ENCODE measurements around the gene PLS1. TPM values are rescaled to one million over a fixed set of nuclear protein-coding genes. Genes with fewer than 3 reads are reported as not detected.

Gene PLS1
- total RNA-seq, 1 experiment from 2014 or later, result 20.1 TPM

- Histone ChIP-seq H3K9me3 (ENCODE audit: low read length) (no peaks in the 10 kb centered on the region), H3K4me2 (ENCODE audit: low read length) (peak overlapping the region; percentile 94), H2AFZ (ENCODE audit: low read length) (peak overlapping the region; percentile 96), H3K27me3 (ENCODE audit: low read length) (no peaks in the 10 kb centered on the region), H3K4me1 (ENCODE audit: insufficient read depth, low read length) (peaks cover 23% of the 10 kb centered on the region), H3F3A (ENCODE audit: low read length, unreplicated experiment) (no peaks in the 10 kb centered on the region), H3K27ac (ENCODE audit: low read length) (peak overlapping the region; percentile 91), H3K9ac (ENCODE audit: low read length) (peak overlapping the region; percentile 81), H3K9me2 (replicated peaks; ENCODE audit: low read length) (no peaks in the 10 kb centered on the region), H4K20me1 (ENCODE audit: low read length) (no peaks in the 10 kb centered on the region), H3K36me3 (ENCODE audit: low read depth, low read length) (no peaks in the 10 kb centered on the region), H3K79me2 (ENCODE audit: low read length) (peaks cover 28% of the 10 kb centered on the region), H3K4me3 (ENCODE audit: low read length) (peak overlapping the region; percentile 82)
- ChIA-PET CTCF (no interaction called here), POLR2A (ENCODE audit: unreplicated experiment) (no interaction called here)
- DNase-seq, result peak; percentile 86
- TSS peak; percentile 94 for BruUV-seq (replicated peaks)
- ATAC-seq, result peak; percentile 33
- TF ChIP-seq EZH2phosphoT487 (IDR thresholded peaks at IDR 0.05; ENCODE audit: borderline replicate concordance, low read length), result no peak
- intact Hi-C loops (cut with micrococcal nuclease), result loop anchor here (1.0 to 10.0 kb wide), 3 partner anchors 53 to 129 kb away; partner anchors contain the start of gene TRPC1
Observed at GRCh38 chr3:142595581-142595950, 627 bp upstream of the PLS1 start.

- H3K4me2 ChIP-seq (ENCODE audit: low read length), result peak overlapping the region; percentile 94
- H3K36me3 ChIP-seq (ENCODE audit: low read depth, low read length), result no peaks in the 10 kb centered on the region
- TSS peak; percentile 72 for BruUV-seq (replicated peaks)
- H3K4me1 ChIP-seq (ENCODE audit: insufficient read depth, low read length), result peaks cover 23% of the 10 kb centered on the region
- no peaks in the 10 kb centered on the region for H3K27me3 ChIP-seq (ENCODE audit: low read length)
- TF ChIP-seq EZH2 (IDR thresholded peaks at IDR 0.05; ENCODE audit: low read length, unreplicated experiment) (no peak), EZH2phosphoT487 (IDR thresholded peaks at IDR 0.05; ENCODE audit: borderline replicate concordance, low read length) (no peak), CTCF (conservative IDR thresholded peaks at IDR 0.05; ENCODE audit: low read depth, low read length) (no peak)
- no peaks in the 10 kb centered on the region for H3K9me3 ChIP-seq (ENCODE audit: low read length)
- intact Hi-C loops (cut with micrococcal nuclease), result loop anchor here (1.0 to 10.0 kb wide), 4 partner anchors 16 to 128 kb away; partner anchors contain the start of gene TRPC1
- peaks cover 28% of the 10 kb centered on the region for H3K79me2 ChIP-seq (ENCODE audit: low read length)
- peak; percentile 23 for ATAC-seq
- peak overlapping the region; percentile 96 for H2AFZ ChIP-seq (ENCODE audit: low read length)
- peak overlapping the region; percentile 82 for H3K4me3 ChIP-seq (ENCODE audit: low read length)
- peak overlapping the region; percentile 81 for H3K9ac ChIP-seq (ENCODE audit: low read length)
- POLR2A ChIA-PET (ENCODE audit: unreplicated experiment), result no interaction called here
- H3K9me2 ChIP-seq (replicated peaks; ENCODE audit: low read length), result no peaks in the 10 kb centered on the region
- no peak overlapping the region; the same call in 1 of the 2 replicates for H3K27ac ChIP-seq (ENCODE audit: low read length)
- CTCF ChIA-PET, result no interaction called here
- no peak for DNase-seq
- no peaks in the 10 kb centered on the region for H4K20me1 ChIP-seq (ENCODE audit: low read length)
- H3F3A ChIP-seq (ENCODE audit: low read length, unreplicated experiment), result no peaks in the 10 kb centered on the region
Observed at GRCh38 chr3:142596726-142597088, 514 bp downstream of the PLS1 start.

- Histone ChIP-seq H3K4me3 (ENCODE audit: low read length) (peak overlapping the region; percentile 82), H3K79me2 (ENCODE audit: low read length) (peaks cover 31% of the 10 kb centered on the region), H3K27ac (ENCODE audit: low read length) (no peak overlapping the region), H3K36me3 (ENCODE audit: low read depth, low read length) (no peaks in the 10 kb centered on the region), H3K9me3 (ENCODE audit: low read length) (no peaks in the 10 kb centered on the region), H3K4me2 (ENCODE audit: low read length) (peak overlapping the region; percentile 94), H3K27me3 (ENCODE audit: low read length) (no peaks in the 10 kb centered on the region), H3F3A (ENCODE audit: low read length, unreplicated experiment) (no peaks in the 10 kb centered on the region), H3K9ac (ENCODE audit: low read length) (no peak overlapping the region), H3K9me2 (replicated peaks; ENCODE audit: low read length) (no peaks in the 10 kb centered on the region), H3K4me1 (ENCODE audit: insufficient read depth, low read length) (peaks cover 23% of the 10 kb centered on the region), H4K20me1 (ENCODE audit: low read length) (no peaks in the 10 kb centered on the region), H2AFZ (ENCODE audit: low read length) (peak overlapping the region; percentile 96)
- intact Hi-C loops (cut with micrococcal nuclease), result loop anchor here (2.0 to 10.0 kb wide), 3 partner anchors 15 to 127 kb away; partner anchors contain the start of gene TRPC1
- no peak; the same call in 1 of the 2 replicates for ATAC-seq
- CTCF ChIA-PET, result interaction anchor here (0.7 to 1.6 kb wide), 2 partner anchors 13 to 83 kb away, joined by 3 to 7 read pairs; no protein-coding TSS in a partner anchor
- TF ChIP-seq CTCF (conservative IDR thresholded peaks at IDR 0.05; ENCODE audit: low read depth, low read length), result no peak
- TF ChIP-seq EZH2phosphoT487 (IDR thresholded peaks at IDR 0.05; ENCODE audit: borderline replicate concordance, low read length), result no peak
- no peak for TF ChIP-seq EZH2 (IDR thresholded peaks at IDR 0.05; ENCODE audit: low read length, unreplicated experiment)
- DNase-seq, result no peak
- no TSS peak for BruUV-seq (replicated peaks)
- POLR2A ChIA-PET (ENCODE audit: unreplicated experiment), result interaction anchor here (0.7 kb wide), 1 partner anchor 545 kb away, joined by 3 read pairs; no protein-coding TSS in a partner anchor
Observed at GRCh38 chr3:142597906-142598305, 1.7 kb downstream of the PLS1 start.
